Measurements from ENCODE around the gene DDX5.
"Not testable (repeated sequence)": the region's sequence is repeated elsewhere in the genome, so short reads cannot be mapped to it uniquely, and the experiment has no call there.

The DDX5 gene

GRCh38 chr17:64506576-64507412, 705 bp upstream of the DDX5 start, which contains the start of gene CEP95:
CEP95 (plus strand) TSS chr17:64506977; CDS start chr17:64507098, 121 bp downstream.
- peak; percentile 80 for DNase-seq

GRCh38 chr17:64505340-64506200, 519 bp downstream of the DDX5 start:
- DNase-seq: peak; percentile 39

GRCh38 chr17:64504769-64505339, 1.2 kb downstream of the DDX5 start:
- no peak for DNase-seq

- no peak for DNase-seq
Measured at GRCh38 chr17:64503821-64504768, 2.0 kb downstream of the DDX5 start.

- DNase-seq: no peak
Measured at GRCh38 chr17:64503341-64503740, 2.7 kb downstream of the DDX5 start.

- DNase-seq: no peak
Measured at GRCh38 chr17:64502809-64503208, 3.3 kb downstream of the DDX5 start.

GRCh38 chr17:64502021-64502420, 4.1 kb downstream of the DDX5 start:
- DNase-seq: no peak

GRCh38 chr17:64500862-64501765, 5.0 kb downstream of the DDX5 start:
- DNase-seq: no peak

- no peak for DNase-seq
Measured at GRCh38 chr17:64500487-64500859, 5.6 kb downstream of the DDX5 start.

GRCh38 chr17:64499805-64500486, 6.1 kb downstream of the DDX5 start:
- DNase-seq: no peak

- no peak for DNase-seq
Measured at GRCh38 chr17:64498308-64499203, 7.5 kb downstream of the DDX5 start.

- DNase-seq: no peak
Measured at GRCh38 chr17:64497565-64498035, 8.5 kb downstream of the DDX5 start.

GRCh38 chr17:64496786-64497564, 9.1 kb downstream of the DDX5 start, which contains the start of gene POLG2:
POLG2 (minus strand) TSS chr17:64497054; CDS start chr17:64496968, 86 bp downstream.
- DNase-seq: peak; percentile 63

GRCh38 chr17:64496348-64496785, 9.7 kb downstream of the DDX5 start:
- no peak for DNase-seq

- not testable (repeated sequence) for DNase-seq
Measured at GRCh38 chr17:64495300-64495699, 10.8 kb downstream of the DDX5 start.

- DNase-seq: no peak
Measured at GRCh38 chr17:64494121-64494520, 12.0 kb downstream of the DDX5 start.

- DNase-seq: no peak
Measured at GRCh38 chr17:64492481-64493109, 13.5 kb downstream of the DDX5 start.

- DNase-seq: no peak
Measured at GRCh38 chr17:64491994-64492393, 14.1 kb downstream of the DDX5 start.
